Omental fat pad (tissue), 4 donors: ENCODE data around the gene VTA1. TPM values are rescaled to one million over a fixed set of nuclear protein-coding genes. Genes with fewer than 3 reads are reported as not detected.
A peak's percentile ranks its signal among the peaks of the same experiment; 100 is the strongest.
"Not testable (repeated sequence)": the region's sequence is repeated elsewhere in the genome, so short reads cannot be mapped to it uniquely, and the experiment has no call there.

Experiments used
- ATAC-seq: fragments of 150-250 bp; one replicate; pipeline ENCODE4 v1.9.1; 2016; ENCODE audit warnings: mild to moderate bottlenecking, moderate library complexity; ENCODE audit not compliant: low FRiP score
- DNase-seq: peaks from one replicate; pipeline ENCODE4 v3.0.0-alpha.2; 2019; ENCODE audit warnings: low spot score
- total RNA-seq, 4 donors: library from RNA; depleted of rRNA; stranded (reverse); fragments of >200 nt; gene quantifications; one replicate each; pipeline ENCODE4 v1.1.0, GENCODE V29; 2016
- TF ChIP-seq, protein P1 (sequence below), 3 donors: fragments of 450-650 bp; IDR thresholded peaks; one replicate each; pipeline ENCODE4 v1.5.1; 2016 to 2017; ENCODE audit warnings: antibody characterized with exemption in 3 of 3, mild to moderate bottlenecking in 3 of 3, moderate library complexity in 2 of 3

Gene VTA1, protein sequence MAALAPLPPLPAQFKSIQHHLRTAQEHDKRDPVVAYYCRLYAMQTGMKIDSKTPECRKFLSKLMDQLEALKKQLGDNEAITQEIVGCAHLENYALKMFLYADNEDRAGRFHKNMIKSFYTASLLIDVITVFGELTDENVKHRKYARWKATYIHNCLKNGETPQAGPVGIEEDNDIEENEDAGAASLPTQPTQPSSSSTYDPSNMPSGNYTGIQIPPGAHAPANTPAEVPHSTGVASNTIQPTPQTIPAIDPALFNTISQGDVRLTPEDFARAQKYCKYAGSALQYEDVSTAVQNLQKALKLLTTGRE
- 10 to 100 TPM; 27.4 to 38.5 (median 34.9) TPM for total RNA-seq

- TF ChIP-seq, protein P1, sequence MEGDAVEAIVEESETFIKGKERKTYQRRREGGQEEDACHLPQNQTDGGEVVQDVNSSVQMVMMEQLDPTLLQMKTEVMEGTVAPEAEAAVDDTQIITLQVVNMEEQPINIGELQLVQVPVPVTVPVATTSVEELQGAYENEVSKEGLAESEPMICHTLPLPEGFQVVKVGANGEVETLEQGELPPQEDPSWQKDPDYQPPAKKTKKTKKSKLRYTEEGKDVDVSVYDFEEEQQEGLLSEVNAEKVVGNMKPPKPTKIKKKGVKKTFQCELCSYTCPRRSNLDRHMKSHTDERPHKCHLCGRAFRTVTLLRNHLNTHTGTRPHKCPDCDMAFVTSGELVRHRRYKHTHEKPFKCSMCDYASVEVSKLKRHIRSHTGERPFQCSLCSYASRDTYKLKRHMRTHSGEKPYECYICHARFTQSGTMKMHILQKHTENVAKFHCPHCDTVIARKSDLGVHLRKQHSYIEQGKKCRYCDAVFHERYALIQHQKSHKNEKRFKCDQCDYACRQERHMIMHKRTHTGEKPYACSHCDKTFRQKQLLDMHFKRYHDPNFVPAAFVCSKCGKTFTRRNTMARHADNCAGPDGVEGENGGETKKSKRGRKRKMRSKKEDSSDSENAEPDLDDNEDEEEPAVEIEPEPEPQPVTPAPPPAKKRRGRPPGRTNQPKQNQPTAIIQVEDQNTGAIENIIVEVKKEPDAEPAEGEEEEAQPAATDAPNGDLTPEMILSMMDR (IDR thresholded peaks at IDR 0.05): peak in 2 of 3 donors; percentile 30 to 37
- peak; percentile 99 for ATAC-seq
- peak; percentile 88 for DNase-seq
Observed at GRCh38 chr6:142146828-142147662, at the start of gene VTA1, which contains the start of gene NMBR. VTA1 (plus strand) TSS chr6:142147263; CDS start chr6:142147288, 25 bp downstream. NMBR (minus strand) TSS chr6:142147122; CDS start chr6:142088658, 58,464 bp downstream.

DNA sequence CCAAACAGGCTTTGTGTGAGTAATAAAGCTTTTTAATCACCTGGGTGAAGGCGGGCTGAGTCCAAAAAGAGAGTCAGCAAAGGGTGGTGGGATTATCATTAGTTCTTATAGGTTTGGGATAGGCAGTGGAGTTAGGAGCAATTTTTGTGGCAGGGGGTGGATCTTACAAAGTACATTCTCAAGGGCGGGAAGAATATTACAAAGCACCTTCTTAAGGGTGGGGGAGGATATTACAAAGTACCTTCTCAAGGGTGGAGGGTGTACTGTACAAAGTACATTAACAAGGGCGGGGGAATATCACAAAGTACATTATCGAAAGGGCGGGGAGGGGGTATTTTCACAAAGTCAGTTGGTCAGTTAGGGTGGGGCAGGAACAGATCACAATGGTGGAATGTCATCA lies 42.2 kb upstream of the VTA1 start:
- DNase-seq, ATAC-seq: not testable (repeated sequence)

DNA sequence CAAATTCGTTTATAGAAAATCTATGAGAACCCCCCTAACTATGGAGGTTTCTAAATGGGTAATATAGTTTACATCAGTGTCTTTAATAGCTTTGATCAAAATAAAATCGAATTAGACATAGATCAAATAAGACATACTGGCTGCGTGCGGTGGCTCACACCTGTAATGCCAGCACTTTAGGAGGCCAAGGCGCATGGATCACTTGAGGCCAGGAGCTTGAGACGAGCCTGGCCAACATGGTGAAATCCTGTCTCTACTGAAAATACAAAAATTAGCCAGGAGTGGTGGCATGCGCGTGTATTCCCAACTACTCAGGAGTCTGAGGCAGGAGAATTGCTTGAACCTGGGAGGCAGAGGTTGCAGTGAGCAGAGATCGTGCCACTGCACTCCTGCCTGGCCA lies 36.2 kb upstream of the VTA1 start:
- not testable (repeated sequence) for DNase-seq, ATAC-seq

DNA sequence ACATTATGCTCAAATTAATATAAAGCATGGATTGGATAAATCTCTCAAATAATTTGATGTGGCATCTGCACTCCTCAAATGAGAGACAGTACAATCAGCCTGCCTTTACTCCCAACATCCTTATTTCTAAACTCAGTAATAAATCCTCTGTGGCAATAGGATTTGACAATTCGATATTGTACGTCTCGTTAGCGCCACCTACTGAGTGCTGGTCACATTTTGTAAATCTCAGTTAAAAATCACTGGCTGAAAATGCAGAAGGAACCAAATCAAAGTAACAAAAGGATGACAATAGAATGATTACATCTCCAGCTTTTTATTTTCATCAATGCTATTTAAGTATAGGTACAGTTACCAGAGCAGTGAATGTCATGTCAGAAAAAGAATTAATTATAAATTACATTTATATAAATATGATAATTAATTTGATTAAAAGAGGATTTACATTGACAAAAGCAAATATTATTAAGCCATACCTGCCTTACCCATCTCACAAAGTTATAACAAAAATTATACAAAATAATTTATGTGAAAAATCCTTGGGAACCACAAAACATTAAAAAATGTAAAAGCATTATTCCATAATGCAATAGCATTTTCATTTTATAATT lies 34.5 kb upstream of the VTA1 start:
- TF ChIP-seq, protein P1 (IDR thresholded peaks at IDR 0.05): peak in 1 of 3 donors; percentile 23
- ATAC-seq (no peak), DNase-seq (peak; percentile 71)

GRCh38 chr6:142117366-142117765 lies 29.7 kb upstream of the VTA1 start:
- TF ChIP-seq, protein P1 (IDR thresholded peaks at IDR 0.05): no peak
- DNase-seq (no peak), ATAC-seq (no peak)

GRCh38 chr6:142118328-142118727 lies 28.7 kb upstream of the VTA1 start:
- TF ChIP-seq, protein P1 (IDR thresholded peaks at IDR 0.05): no peak
- no peak for DNase-seq
- no peak for ATAC-seq

GRCh38 chr6:142118925-142119324 lies 28.1 kb upstream of the VTA1 start:
- TF ChIP-seq, protein P1 (IDR thresholded peaks at IDR 0.05): no peak
- DNase-seq: no peak
- no peak for ATAC-seq
